Measurements from ENCODE around the gene IFNB1.

GRCh38 chr9:21047281-21047691 lies 30.5 kb downstream of the IFNB1 start:
- TF ChIP-seq CTCF (IDR thresholded peaks at IDR 0.05 in 8 of 11, conservative IDR thresholded peaks at IDR 0.05 in 3 of 11) = no peak
- TF ChIP-seq POLR2A (IDR thresholded peaks at IDR 0.05) = no peak
- TF ChIP-seq POLR2AphosphoS5 (IDR thresholded peaks at IDR 0.05) = no peak

All from spleen (tissue), 7 donors.